ENCODE results near the gene AMBRA1.

Gene AMBRA1

GRCh38 chr11:46628961-46629360 lies 35.1 kb upstream of the AMBRA1 start:
- H3K9me3 Mint-ChIP-seq, result no peaks in the 10 kb centered on the region

GRCh38 chr11:46625406-46625805 lies 31.6 kb upstream of the AMBRA1 start:
- Mint-ChIP-seq H3K36me3 (peaks cover 15% of the 10 kb centered on the region), H3K4me3 (no peak overlapping the region), H3K9me3 (no peaks in the 10 kb centered on the region), H3K27ac (no peak overlapping the region), H3K4me1 (peaks cover 39% of the 10 kb centered on the region), H3K27me3 (no peaks in the 10 kb centered on the region)

More at GRCh38 chr11:46628961-46629360, 35.1 kb upstream of the AMBRA1 start:
- Mint-ChIP-seq H3K4me1 (peaks cover 25% of the 10 kb centered on the region), H3K27ac (no peak overlapping the region), H3K36me3 (peaks cover 14% of the 10 kb centered on the region), H3K27me3 (no peaks in the 10 kb centered on the region), H3K4me3 (no peak overlapping the region)

GRCh38 chr11:46618837-46619236 lies 25.0 kb upstream of the AMBRA1 start:
- H3K36me3 Mint-ChIP-seq, result peaks cover 8% of the 10 kb centered on the region
- H3K27ac Mint-ChIP-seq, result no peak overlapping the region
- H3K9me3 Mint-ChIP-seq, result no peaks in the 10 kb centered on the region
- H3K4me3 Mint-ChIP-seq, result peak overlapping the region; percentile 65
- no peaks in the 10 kb centered on the region for H3K27me3 Mint-ChIP-seq
- peaks cover 48% of the 10 kb centered on the region for H3K4me1 Mint-ChIP-seq

GRCh38 chr11:46617972-46618314 lies 24.1 kb upstream of the AMBRA1 start:
- Mint-ChIP-seq H3K4me3 (peak overlapping the region; percentile 99), H3K9me3 (no peaks in the 10 kb centered on the region), H3K27me3 (no peaks in the 10 kb centered on the region), H3K36me3 (peaks cover 8% of the 10 kb centered on the region), H3K27ac (peak overlapping the region; percentile 100), H3K4me1 (peaks cover 48% of the 10 kb centered on the region)

- Mint-ChIP-seq H3K4me1 (peaks cover 44% of the 10 kb centered on the region), H3K9me3 (no peaks in the 10 kb centered on the region), H3K27ac (peak within 1 kb of the TSS; percentile 100), H3K36me3 (peaks cover 8% of the 10 kb centered on the region), H3K27me3 (no peaks in the 10 kb centered on the region), H3K4me3 (peak within 1 kb of the TSS; percentile 99)
Measured at GRCh38 chr11:46617134-46617971, 23.5 kb upstream of the AMBRA1 start, which contains the start of the genes ATG13 and HARBI1. Gene ATG13, plus strand, starts transcription at chr11:46617553. Its CDS starts 26,739 bp downstream, at chr11:46644292. Gene HARBI1, minus strand, starts transcription at chr11:46617227. Its CDS starts 990 bp downstream, at chr11:46616237.

- no peaks in the 10 kb centered on the region for H3K9me3 Mint-ChIP-seq
- peaks cover 6% of the 10 kb centered on the region for H3K36me3 Mint-ChIP-seq
- H3K27me3 Mint-ChIP-seq, result no peaks in the 10 kb centered on the region
- peaks cover 40% of the 10 kb centered on the region for H3K4me1 Mint-ChIP-seq
- peak overlapping the region; percentile 100 for H3K27ac Mint-ChIP-seq
- H3K4me3 Mint-ChIP-seq, result peak overlapping the region; percentile 99
Measured at GRCh38 chr11:46616551-46617133, 22.8 kb upstream of the AMBRA1 start.

- H3K4me1 Mint-ChIP-seq, result peaks cover 34% of the 10 kb centered on the region
- no peaks in the 10 kb centered on the region for H3K9me3 Mint-ChIP-seq
- H3K4me3 Mint-ChIP-seq, result peak overlapping the region; percentile 99
- no peak overlapping the region for H3K27ac Mint-ChIP-seq
- H3K36me3 Mint-ChIP-seq, result peaks cover 3% of the 10 kb centered on the region
- H3K27me3 Mint-ChIP-seq, result no peaks in the 10 kb centered on the region
Measured at GRCh38 chr11:46615756-46616155, 21.9 kb upstream of the AMBRA1 start.

- Mint-ChIP-seq H3K4me3 (no peak overlapping the region), H3K27me3 (no peaks in the 10 kb centered on the region), H3K4me1 (peaks cover 17% of the 10 kb centered on the region), H3K27ac (no peak overlapping the region), H3K9me3 (no peaks in the 10 kb centered on the region), H3K36me3 (no peaks in the 10 kb centered on the region)
Measured at GRCh38 chr11:46612326-46612725, 18.5 kb upstream of the AMBRA1 start.

- peaks cover 19% of the 10 kb centered on the region for H3K4me1 Mint-ChIP-seq
Measured at GRCh38 chr11:46611526-46612304, 17.9 kb upstream of the AMBRA1 start.

GRCh38 chr11:46609386-46609785 lies 15.6 kb upstream of the AMBRA1 start:
- Mint-ChIP-seq H3K4me1 (peaks cover 6% of the 10 kb centered on the region), H3K4me3 (no peak overlapping the region), H3K9me3 (no peaks in the 10 kb centered on the region), H3K27ac (no peak overlapping the region), H3K27me3 (no peaks in the 10 kb centered on the region), H3K36me3 (no peaks in the 10 kb centered on the region)

More at GRCh38 chr11:46611526-46612304, 17.9 kb upstream of the AMBRA1 start:
- Mint-ChIP-seq H3K9me3 (no peaks in the 10 kb centered on the region), H3K4me3 (no peak overlapping the region), H3K27ac (no peak overlapping the region), H3K27me3 (no peaks in the 10 kb centered on the region), H3K36me3 (no peaks in the 10 kb centered on the region)

GRCh38 chr11:46607516-46607915 lies 13.7 kb upstream of the AMBRA1 start:
- Mint-ChIP-seq H3K27ac (peak overlapping the region; percentile 2), H3K4me1 (peaks cover 6% of the 10 kb centered on the region), H3K27me3 (no peaks in the 10 kb centered on the region), H3K9me3 (no peaks in the 10 kb centered on the region), H3K4me3 (no peak overlapping the region), H3K36me3 (no peaks in the 10 kb centered on the region)

- H3K27ac Mint-ChIP-seq, result no peak overlapping the region
- no peaks in the 10 kb centered on the region for H3K27me3 Mint-ChIP-seq
- no peaks in the 10 kb centered on the region for H3K36me3 Mint-ChIP-seq
- peaks cover 6% of the 10 kb centered on the region for H3K4me1 Mint-ChIP-seq
- H3K4me3 Mint-ChIP-seq, result no peak overlapping the region
- no peaks in the 10 kb centered on the region for H3K9me3 Mint-ChIP-seq
Measured at GRCh38 chr11:46604796-46605195, 11.0 kb upstream of the AMBRA1 start.

GRCh38 chr11:46603704-46604308 lies 10.0 kb upstream of the AMBRA1 start:
- Mint-ChIP-seq H3K4me1 (peaks cover 6% of the 10 kb centered on the region), H3K36me3 (no peaks in the 10 kb centered on the region), H3K4me3 (no peak overlapping the region), H3K27ac (no peak overlapping the region), H3K27me3 (no peaks in the 10 kb centered on the region), H3K9me3 (no peaks in the 10 kb centered on the region)

GRCh38 chr11:46601129-46601528 lies 7.3 kb upstream of the AMBRA1 start:
- Mint-ChIP-seq H3K4me1 (no peaks in the 10 kb centered on the region), H3K27ac (no peak overlapping the region), H3K4me3 (no peak overlapping the region), H3K9me3 (no peaks in the 10 kb centered on the region), H3K27me3 (no peaks in the 10 kb centered on the region), H3K36me3 (no peaks in the 10 kb centered on the region)

- Mint-ChIP-seq H3K27ac (no peak overlapping the region), H3K4me1 (no peaks in the 10 kb centered on the region), H3K4me3 (no peak overlapping the region)
Measured at GRCh38 chr11:46600194-46600960, 6.6 kb upstream of the AMBRA1 start.

More at GRCh38 chr11:46600194-46600960, 6.6 kb upstream of the AMBRA1 start:
- Mint-ChIP-seq H3K27me3 (no peaks in the 10 kb centered on the region), H3K36me3 (no peaks in the 10 kb centered on the region), H3K9me3 (no peaks in the 10 kb centered on the region)

Measured in activated naive CD4-positive, alpha-beta T cell treated with anti-CD3 and anti-CD28 coated beads, Interleukin-2, amount 50 U/mL, for 24 hours (primary cell).